GM12878 (cell line): Measurements from ENCODE around the gene INTS14.

Experiments used
- CEBPB ChIP-seq, 2 experiments: fragments of 150-350 bp in 1 of 2; IDR thresholded peaks; 2 replicates each; pipeline ENCODE4 v1.6.1; 2012 to 2014; ENCODE audit warnings: low read depth in 2 of 2, low read length in 2 of 2, borderline replicate concordance in 1 of 2, inconsistent platforms in 1 of 2
- CREM ChIP-seq: IDR thresholded peaks from 2 replicates; pipeline ENCODE4 v1.6.1; 2014; ENCODE audit warnings: antibody characterized with exemption, low read depth
- CTCF ChIP-seq, 3 experiments: IDR thresholded peaks in 2 of 3; conservative IDR thresholded peaks in 1 of 3; 2 replicates each; pipeline ENCODE4 v1.5.1; 2011; ENCODE audit warnings: low read depth in 3 of 3, low read length in 3 of 3, mild to moderate bottlenecking in 3 of 3, control low read depth in 2 of 3, moderate library complexity in 2 of 3, inconsistent platforms in 1 of 3, mixed read lengths in 1 of 3; ENCODE audit not compliant: control insufficient read depth in 2 of 3, insufficient read depth in 1 of 3; ENCODE audit errors: extremely low read depth in 1 of 3
- EP300 ChIP-seq, 2 experiments: fragments of 150-350 bp in 1 of 2; IDR thresholded peaks; 2 replicates each; pipeline ENCODE4 v1.6.1; 2011 to 2012; ENCODE audit warnings: low read depth in 2 of 2, low read length in 2 of 2, borderline replicate concordance in 1 of 2, improper control_type of control experiment in 1 of 2, inconsistent platforms in 1 of 2; ENCODE audit not compliant: control insufficient read depth in 1 of 2
- EZH2 ChIP-seq: IDR thresholded peaks from 2 replicates; pipeline ENCODE4 v1.6.1; 2012; ENCODE audit warnings: low read depth, mild to moderate bottlenecking, control low read depth, inconsistent platforms, low read length, borderline replicate concordance; ENCODE audit not compliant: control insufficient read depth
- POLR2AphosphoS2 ChIP-seq: IDR thresholded peaks from 2 replicates; pipeline ENCODE4 v1.6.1; 2011; ENCODE audit warnings: low read depth, mild to moderate bottlenecking, low read length, improper control_type of control experiment, moderate library complexity

GRCh38 chr15:65576664-65577063 lies 34.3 kb downstream of the INTS14 start:
- TF ChIP-seq EP300 (IDR thresholded peaks at IDR 0.05; ENCODE audit: borderline replicate concordance in 1 of 2, control insufficient read depth in 1 of 2, low read depth in 2 of 2, low read length in 2 of 2) = no peak
- no peak for TF ChIP-seq POLR2AphosphoS2
- TF ChIP-seq CREM = no peak
- TF ChIP-seq CEBPB (IDR thresholded peaks at IDR 0.05; ENCODE audit: borderline replicate concordance in 1 of 2, low read depth in 2 of 2, low read length in 2 of 2) = no peak
- no peak for TF ChIP-seq CTCF (IDR thresholded peaks at IDR 0.05 in 2 of 3, conservative IDR thresholded peaks at IDR 0.05 in 1 of 3; ENCODE audit: control insufficient read depth in 2 of 3, extremely low read depth in 1 of 3, insufficient read depth in 1 of 3, low read depth in 3 of 3, low read length in 3 of 3)
- TF ChIP-seq EZH2 = no peak
